Astrocyte (in vitro differentiated cells and primary cell): ENCODE measurements around the gene SLAMF6.

Source experiments
- EZH2 ChIP-seq: IDR thresholded peaks from 2 replicates; pipeline ENCODE4 v1.6.1; 2012; ENCODE audit warnings: mild to moderate bottlenecking, low read length, inconsistent platforms; ENCODE audit not compliant: insufficient read depth
- TF ChIP-seq, protein P1 (sequence below): IDR thresholded peaks from 2 replicates; pipeline ENCODE4 v1.5.1; 2011; ENCODE audit warnings: low read depth, mild to moderate bottlenecking, inconsistent platforms, low read length, moderate library complexity; ENCODE audit not compliant: insufficient read depth

DNA sequence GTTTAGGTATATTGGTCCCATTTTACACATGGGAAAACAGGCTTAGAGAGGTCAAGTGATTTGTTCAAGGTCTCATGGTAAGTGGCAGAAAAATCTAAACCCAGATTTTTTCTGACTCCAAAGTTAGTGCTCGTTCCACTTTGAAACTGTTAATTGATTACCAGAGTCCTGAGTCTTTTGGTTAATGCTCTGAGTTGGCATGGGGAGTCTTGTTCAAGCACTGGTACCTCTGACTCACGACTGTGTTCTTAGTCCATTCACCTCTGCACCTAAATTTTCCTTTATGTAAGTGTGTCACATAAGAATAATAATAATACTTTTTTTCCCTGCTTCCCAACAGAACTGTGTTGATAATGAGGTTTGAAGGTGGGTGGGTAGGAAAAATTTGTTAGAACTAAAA, 63.4 kb downstream of the SLAMF6 start:
- TF ChIP-seq, protein P1, sequence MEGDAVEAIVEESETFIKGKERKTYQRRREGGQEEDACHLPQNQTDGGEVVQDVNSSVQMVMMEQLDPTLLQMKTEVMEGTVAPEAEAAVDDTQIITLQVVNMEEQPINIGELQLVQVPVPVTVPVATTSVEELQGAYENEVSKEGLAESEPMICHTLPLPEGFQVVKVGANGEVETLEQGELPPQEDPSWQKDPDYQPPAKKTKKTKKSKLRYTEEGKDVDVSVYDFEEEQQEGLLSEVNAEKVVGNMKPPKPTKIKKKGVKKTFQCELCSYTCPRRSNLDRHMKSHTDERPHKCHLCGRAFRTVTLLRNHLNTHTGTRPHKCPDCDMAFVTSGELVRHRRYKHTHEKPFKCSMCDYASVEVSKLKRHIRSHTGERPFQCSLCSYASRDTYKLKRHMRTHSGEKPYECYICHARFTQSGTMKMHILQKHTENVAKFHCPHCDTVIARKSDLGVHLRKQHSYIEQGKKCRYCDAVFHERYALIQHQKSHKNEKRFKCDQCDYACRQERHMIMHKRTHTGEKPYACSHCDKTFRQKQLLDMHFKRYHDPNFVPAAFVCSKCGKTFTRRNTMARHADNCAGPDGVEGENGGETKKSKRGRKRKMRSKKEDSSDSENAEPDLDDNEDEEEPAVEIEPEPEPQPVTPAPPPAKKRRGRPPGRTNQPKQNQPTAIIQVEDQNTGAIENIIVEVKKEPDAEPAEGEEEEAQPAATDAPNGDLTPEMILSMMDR, result no peak
- no peak for TF ChIP-seq EZH2
